ENCODE results near the gene ARL4C. TPM values are rescaled to one million over a fixed set of nuclear protein-coding genes. Genes with fewer than 3 reads are reported as not detected.
"Not testable (repeated sequence)": the region's sequence is repeated elsewhere in the genome, so short reads cannot be mapped to it uniquely, and the experiment has no call there.

ARL4C gene
- polyA plus RNA-seq, 4 donors = 7.2 to 58.0 (median 53.0) TPM

DNA sequence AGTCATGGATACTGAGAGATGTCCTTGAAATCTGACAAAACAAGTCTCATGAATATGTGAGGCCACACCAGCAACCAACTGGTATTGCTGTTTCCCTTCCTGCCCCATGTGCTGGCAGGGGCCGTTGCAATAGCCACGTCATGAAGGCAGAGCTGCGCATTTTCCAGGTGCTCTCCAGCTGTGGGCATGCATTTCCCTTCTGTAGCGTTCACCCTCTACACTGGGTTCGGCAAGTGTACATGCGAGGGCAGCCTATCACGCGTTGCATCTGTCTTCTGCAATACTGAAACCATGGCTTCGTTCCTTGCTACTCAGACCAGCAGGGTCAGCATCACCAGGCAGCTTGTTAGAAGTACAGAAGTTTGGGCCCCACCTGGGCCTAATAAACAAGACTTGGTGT lies 17.4 kb downstream of the ARL4C start:
- DNase-seq (ENCODE audit: low read depth in 4 of 4, low spot score in 3 of 4) = no peak

DNA sequence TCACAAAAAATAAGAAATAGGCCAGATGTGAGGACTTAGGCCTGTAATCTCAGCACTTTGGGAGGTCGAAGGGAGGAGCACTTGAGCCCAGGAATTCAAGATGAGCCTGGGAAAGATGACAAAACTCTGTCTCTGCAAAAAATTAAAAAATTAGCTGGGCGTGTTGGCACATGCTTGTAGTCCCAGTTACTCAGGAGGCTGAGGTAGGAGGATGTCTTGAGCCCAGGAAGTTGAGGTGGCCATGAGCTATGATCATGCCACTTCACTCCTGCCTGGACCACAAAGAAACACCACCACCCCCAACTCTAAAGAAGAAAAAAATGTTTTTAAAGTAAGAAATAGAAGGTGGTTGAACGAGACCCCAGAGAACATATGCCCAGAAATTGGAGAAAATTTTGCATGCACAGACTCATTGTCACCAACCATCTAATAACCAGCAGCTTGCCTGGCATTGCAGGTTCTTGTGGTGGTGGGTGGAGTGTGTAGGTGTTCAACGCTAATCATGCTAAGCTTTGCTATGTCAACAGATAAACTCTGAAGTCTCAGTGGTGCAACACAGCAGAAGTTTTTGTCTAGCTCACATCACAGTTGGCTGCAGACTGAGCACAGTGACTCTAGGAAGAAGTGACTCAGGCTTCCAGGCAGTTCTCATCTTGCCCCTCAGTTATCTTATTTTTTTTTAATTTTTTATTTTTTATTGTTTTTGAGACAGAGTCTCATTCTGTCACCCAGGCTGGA lies 18.6 kb downstream of the ARL4C start:
- DNase-seq (ENCODE audit: low read depth in 4 of 4, low spot score in 3 of 4) = no peak

DNA sequence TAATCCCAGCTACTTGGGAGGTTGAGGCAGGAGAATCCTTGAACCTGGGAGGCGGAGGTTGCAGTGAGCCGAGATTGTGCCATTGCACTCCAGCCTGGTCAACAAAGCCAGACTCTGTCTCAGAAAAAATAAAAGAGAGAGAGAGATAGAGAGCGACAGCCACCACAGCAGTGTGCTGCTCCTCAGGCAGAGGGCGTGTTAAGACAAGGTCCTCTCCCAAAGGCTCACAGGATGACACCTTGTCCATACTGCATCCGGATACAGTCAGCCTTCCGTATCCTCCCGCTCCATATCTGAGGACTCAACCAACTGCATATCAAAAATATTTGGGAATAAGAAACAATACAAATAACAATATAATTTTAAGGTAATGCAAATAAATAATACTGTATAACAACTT lies 20.1 kb downstream of the ARL4C start:
- DNase-seq (ENCODE audit: low read depth in 4 of 4, low spot score in 3 of 4) = no peak

- DNase-seq (ENCODE audit: low read depth in 4 of 4, low spot score in 3 of 4) = no peak
Observed at GRCh38 chr2:234474654-234475053, 22.2 kb downstream of the ARL4C start.

- no peak for DNase-seq (ENCODE audit: low read depth in 4 of 4, low spot score in 3 of 4)
Observed at GRCh38 chr2:234472155-234472554, 24.7 kb downstream of the ARL4C start.

DNA sequence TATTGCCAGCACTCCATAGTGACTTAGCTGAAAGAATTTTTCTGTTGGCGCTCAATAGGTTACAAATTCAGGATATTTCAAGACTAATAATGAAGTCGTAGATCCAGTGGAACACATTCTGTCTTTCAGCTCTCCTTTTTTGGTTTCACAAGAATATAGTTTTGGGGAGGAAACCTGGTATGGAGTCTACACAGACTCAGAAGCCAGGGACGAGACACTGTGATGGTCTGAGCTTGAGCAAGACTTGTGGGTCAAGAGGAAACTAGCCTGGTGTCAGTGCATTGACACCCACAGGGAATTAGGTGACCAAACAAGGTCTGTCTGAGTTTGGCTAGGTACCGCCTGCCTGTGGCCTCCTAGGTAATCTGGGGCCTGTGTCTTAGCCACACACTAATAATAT lies 26.9 kb downstream of the ARL4C start:
- DNase-seq (ENCODE audit: low read depth in 4 of 4, low spot score in 3 of 4) = no peak

- DNase-seq (ENCODE audit: low read depth in 4 of 4, low spot score in 3 of 4) = no peak
Observed at GRCh38 chr2:234469251-234469845, 27.5 kb downstream of the ARL4C start.

DNA sequence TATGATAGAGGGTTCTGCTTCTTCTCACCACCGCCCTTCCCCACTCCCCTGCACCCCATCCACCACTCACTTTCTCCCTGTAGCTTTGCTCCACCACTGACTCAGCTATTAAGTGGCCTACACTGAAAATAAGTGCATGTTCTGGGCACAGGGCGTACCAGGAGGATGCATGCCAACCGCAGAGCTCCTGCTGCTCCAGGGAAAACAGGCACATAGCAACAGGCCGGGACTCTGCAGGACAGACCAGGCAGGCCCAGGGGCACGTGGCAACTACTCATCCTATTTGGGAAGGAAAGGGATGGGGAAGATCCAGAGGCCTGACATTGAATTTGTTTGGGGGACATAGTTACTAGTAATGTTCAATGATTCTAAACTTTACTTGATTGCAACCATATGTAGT lies 28.4 kb downstream of the ARL4C start:
- DNase-seq (ENCODE audit: low read depth in 4 of 4, low spot score in 3 of 4) = no peak

DNA sequence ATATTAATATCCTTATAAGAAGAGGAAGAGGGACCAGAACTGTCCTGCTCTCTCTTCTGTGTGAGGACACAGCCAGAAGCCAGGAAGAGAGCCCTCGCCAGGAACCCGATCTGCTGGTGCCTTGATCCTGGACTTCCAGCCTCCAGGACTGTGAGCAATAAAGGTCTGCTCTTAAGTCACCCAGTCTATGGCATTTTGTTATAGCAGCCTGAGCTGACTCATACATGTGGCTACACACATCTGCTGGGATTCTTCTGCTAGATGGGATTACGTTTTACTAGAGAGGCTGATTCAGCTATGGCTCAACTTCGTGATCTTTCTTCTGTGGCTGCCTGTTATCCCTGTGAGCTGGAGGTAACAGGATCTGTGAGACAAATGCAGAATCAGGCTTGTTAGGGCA lies 29.6 kb downstream of the ARL4C start:
- DNase-seq (ENCODE audit: low read depth in 4 of 4, low spot score in 3 of 4) = no peak

DNA sequence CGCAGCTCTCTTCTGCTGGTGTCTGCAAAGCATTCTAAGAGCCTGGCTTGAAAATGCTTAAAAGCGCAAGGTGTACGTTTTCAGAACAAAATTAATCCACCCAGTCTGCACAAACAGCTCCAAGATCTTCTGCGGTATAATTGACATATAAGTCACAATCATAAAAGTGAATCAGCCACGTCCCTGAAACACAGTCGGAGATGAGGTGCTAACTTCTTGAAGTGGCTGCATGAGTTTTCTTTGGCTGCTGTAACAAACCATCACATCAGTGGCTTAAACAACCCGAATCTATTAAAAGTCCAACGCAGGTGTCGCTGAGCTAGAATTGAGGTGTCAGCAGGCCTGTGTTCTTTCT lies 32.6 kb downstream of the ARL4C start:
- no peak for DNase-seq (ENCODE audit: low read depth in 4 of 4, low spot score in 3 of 4)

DNA sequence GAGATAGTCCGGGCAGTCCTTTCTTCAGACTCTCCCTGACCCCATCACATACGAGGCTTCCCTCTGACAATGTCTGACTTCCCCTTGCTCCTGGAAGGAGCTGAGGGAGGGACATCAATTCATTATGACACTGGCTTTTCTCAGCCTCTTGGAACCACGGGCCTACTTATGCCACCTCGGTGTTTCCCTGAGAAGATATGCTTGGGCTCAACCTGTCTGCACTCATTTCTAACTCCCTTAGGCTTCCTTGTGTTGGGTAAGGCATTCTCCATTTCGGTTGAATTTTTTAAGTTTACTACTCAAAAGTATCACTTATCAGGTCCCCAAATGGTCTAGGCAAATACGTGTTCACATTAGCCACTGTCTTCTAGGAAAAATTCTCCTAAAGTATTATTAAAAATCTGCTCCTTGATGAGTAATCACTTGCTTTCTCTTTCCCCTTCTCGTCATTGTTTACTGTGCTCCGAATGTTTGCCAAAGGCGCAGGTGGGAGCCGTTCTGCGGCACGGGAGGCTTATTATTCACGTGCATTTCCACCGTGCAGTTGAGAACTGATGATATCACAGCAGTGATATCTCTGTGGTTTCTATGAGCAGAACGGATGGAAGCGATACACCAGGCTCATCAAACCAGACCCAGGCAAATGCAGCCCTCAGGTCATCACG lies 33.1 kb downstream of the ARL4C start:
- DNase-seq (ENCODE audit: low read depth in 4 of 4, low spot score in 3 of 4) = no peak

DNA sequence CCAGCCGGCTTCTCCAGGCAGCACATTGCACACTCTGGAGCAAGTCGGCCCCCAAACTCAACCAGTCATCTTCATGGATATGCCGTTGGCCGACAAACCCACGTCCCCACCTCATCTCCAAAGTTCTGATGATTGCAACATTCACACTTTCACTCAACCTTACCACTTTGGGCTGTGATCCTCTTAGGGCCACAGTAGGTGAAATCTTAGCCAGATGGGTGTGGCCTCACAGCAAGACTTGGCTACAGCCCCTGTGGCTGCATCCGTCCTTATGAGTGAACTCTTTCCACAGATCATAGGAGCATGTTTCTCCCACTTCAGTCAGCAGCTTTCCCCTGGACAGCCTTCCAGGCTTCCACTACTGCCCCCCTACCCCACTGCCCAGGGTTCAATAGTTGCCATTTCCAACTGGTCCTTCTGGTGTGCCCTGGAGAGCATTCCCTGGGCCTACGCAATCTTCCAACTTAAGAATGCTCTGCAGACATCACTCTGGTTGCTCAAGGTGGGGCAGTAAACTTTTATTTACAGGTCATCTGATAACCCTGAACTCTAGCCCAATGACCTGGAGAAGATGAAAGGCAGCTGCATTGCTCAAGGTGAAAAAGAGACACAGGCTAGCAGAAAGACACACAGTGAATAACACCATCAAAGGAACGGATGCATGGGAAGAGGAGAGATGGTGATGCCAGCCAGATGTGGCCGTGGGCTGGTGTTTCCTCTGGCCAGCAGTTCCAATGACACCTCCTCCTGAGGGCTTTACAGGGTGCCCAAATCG lies 34.5 kb downstream of the ARL4C start:
- no peak for DNase-seq (ENCODE audit: low read depth in 4 of 4, low spot score in 3 of 4)

- no peak for DNase-seq (ENCODE audit: low read depth in 4 of 4, low spot score in 3 of 4)
Observed at GRCh38 chr2:234459401-234460009, 37.4 kb downstream of the ARL4C start.

DNA sequence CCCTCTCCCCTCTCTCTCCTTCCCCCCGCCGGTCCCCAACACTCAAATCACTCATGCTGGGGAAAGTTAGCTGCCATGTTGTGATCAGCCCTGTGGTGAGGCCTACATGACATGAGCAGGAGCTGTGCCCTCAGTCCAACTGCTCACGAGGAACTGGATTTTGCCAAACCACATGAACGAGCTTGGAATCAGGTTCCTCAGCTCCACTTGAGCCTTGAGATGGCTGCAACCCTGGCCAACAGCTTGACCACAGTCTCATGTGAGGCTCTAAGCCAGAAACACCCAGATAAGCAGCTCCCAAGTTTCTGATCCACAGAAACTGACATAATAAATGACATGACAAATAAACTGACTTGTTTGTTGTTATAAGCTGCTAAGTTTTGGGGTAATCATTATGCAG lies 38.4 kb downstream of the ARL4C start:
- DNase-seq (ENCODE audit: low read depth in 4 of 4, low spot score in 3 of 4) = no peak

- no peak for DNase-seq (ENCODE audit: low read depth in 4 of 4, low spot score in 3 of 4)
Observed at GRCh38 chr2:234457421-234457820, 39.5 kb downstream of the ARL4C start.

DNA sequence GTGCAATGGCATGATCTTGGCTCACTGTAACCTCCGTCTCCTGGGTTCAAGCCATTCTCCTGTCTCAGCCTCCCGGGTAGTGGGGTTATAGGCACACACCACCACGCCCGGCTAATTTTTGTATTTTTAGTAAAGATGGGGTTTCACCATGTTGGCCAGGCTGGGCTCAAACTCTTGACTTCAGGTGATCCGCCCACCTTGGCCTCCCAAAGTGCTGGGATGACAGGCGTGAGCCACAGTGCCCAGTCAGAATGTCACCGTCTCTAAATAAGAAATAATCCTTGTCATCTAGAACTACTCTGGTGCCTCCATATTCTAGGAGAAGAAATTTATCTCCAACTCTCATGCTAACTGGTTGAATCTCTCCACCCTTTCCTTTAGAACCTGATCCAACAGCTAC lies 41.6 kb downstream of the ARL4C start:
- not testable (repeated sequence) for DNase-seq (ENCODE audit: low read depth in 4 of 4, low spot score in 3 of 4)

DNA sequence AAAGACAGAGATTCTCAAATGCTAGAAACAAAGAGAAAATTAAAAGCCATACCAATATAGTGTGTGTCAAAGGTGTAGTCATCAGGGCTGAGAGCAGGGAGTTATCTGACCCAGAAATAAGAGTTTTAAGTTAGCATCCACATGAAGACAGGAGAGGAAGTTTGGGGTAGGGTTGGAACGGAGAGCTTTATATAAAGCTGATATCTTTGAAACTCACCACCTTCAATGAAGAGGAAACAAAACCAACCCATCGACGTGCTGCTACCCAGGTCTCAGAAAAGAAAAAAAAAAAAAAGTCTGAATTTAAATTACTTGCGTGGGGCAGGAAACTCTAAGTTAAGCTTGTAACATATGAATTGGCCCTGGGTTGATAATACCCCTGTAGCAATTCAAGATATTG lies 42.4 kb downstream of the ARL4C start:
- DNase-seq (ENCODE audit: low read depth in 4 of 4, low spot score in 3 of 4) = no peak

DNA sequence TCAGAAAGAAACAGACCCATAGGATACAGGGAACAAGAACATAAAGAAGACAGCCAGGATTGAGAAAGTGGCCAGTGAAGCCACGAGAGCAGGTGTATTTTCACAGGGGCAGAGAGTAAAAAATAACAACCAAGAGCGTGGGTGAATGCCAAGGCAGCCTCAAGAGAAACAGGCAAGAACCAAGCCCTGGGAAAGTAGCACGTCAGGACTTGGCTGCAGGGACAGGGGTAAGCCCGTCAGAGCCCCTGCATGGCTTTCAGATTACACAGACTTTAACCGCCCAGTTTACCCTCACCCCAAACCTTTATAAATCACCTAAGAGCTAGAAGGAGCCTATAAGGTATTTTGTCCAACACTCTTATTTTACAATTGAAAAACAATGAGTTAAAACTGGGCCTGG lies 43.7 kb downstream of the ARL4C start:
- DNase-seq (ENCODE audit: low read depth in 4 of 4, low spot score in 3 of 4) = no peak

- DNase-seq (ENCODE audit: low read depth in 4 of 4, low spot score in 3 of 4) = no peak
Observed at GRCh38 chr2:234451852-234452625, 44.8 kb downstream of the ARL4C start.

DNA sequence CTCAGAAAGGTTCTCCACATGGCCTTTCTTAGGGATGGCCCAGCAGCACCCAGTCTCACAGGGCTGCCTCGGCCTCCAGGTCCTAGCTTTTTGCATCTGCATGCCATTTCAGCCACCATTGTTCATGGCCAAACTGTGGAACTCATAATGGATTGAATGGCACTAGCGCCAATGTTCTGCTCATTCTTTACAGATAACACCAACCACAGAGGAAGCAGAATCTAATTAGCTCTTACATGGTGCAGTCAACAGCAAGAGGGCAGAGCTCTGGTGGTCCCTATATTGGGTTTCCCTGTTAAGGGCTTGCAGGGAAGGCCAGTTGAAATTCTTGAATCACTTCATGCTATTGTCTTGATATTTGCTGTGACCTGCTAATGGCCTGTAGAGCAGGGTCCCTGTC lies 45.6 kb downstream of the ARL4C start:
- DNase-seq (ENCODE audit: low read depth in 4 of 4, low spot score in 3 of 4) = no peak
